Measurements from ENCODE around the gene OR2AJ1.

DNA sequence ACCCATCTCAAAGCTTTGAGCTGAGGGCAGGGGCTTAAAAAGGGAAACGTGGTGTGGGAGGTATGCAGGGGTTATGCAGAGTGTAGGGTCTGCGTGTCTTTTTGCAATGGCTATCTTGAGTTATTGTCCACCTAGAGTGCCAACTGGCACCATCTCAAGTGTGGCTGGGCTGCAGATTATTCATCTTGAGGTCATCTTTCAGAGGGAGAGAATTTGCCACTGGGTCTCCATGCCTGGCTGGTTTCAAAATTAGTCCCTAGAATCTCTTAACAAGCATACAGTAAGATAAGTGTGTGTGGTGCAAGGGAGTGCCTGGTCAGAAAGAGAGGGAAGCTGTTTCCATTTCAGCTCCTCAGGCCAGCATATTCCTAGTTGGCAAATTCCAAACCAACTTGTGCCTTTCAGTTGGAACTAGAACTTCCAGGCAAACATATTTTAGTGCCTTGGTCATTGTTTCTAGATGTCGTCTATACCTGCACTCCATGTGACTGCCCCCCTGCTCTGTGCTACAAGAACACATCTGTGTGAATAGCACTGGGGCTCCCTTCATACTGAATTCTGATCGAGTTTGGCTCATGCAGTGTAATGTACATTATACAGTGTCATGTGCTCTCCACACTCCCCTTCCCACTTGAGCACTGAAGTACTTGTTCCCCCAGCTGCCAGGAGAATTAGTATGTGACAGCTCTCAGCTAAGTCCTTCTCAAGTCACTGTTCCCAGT is 9.6 kb upstream of the OR2AJ1 start:
- TF ChIP-seq, protein P1, sequence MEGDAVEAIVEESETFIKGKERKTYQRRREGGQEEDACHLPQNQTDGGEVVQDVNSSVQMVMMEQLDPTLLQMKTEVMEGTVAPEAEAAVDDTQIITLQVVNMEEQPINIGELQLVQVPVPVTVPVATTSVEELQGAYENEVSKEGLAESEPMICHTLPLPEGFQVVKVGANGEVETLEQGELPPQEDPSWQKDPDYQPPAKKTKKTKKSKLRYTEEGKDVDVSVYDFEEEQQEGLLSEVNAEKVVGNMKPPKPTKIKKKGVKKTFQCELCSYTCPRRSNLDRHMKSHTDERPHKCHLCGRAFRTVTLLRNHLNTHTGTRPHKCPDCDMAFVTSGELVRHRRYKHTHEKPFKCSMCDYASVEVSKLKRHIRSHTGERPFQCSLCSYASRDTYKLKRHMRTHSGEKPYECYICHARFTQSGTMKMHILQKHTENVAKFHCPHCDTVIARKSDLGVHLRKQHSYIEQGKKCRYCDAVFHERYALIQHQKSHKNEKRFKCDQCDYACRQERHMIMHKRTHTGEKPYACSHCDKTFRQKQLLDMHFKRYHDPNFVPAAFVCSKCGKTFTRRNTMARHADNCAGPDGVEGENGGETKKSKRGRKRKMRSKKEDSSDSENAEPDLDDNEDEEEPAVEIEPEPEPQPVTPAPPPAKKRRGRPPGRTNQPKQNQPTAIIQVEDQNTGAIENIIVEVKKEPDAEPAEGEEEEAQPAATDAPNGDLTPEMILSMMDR (IDR thresholded peaks at IDR 0.05; ENCODE audit: poor library complexity): no peak
- no peak for TF ChIP-seq EZH2phosphoT487 (IDR thresholded peaks at IDR 0.05; ENCODE audit: low read depth, severe bottlenecking, unreplicated experiment)
- no peak for TF ChIP-seq EZH2 (IDR thresholded peaks at IDR 0.05; ENCODE audit: borderline replicate concordance)
